ENCODE data around the gene PRDM15.

Gene PRDM15

DNA sequence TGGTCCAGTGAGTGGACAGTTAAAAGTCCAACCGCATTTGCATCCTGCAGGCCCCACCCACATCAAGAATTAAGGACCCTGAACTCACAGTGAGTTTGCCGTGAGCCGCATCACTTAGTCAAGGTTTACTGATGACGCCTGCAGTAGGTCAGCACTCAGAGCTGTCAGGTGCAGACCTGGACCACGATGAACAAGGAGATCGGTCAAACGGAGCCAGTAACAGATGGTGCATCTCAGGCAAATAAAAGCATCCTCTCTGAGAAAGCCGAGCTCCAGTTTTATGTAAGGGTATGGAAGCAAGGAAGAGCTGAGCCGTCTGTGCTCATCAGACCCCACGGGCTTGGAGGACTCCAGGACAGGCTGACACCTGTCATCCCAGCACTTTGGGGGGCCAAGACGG, 4.5 kb downstream of the PRDM15 start:
- peaks cover under 1% of the 10 kb centered on the region for H3K4me1 ChIP-seq (ENCODE audit: control insufficient read depth, insufficient read depth, low read length, poor library complexity, severe bottlenecking)
- no peak overlapping the region for H3K4me3 ChIP-seq (ENCODE audit: extremely low read depth, insufficient read depth, low read length, poor library complexity, severe bottlenecking)
- H3K36me3 ChIP-seq (ENCODE audit: control insufficient read depth, insufficient read depth, low read length), result peaks cover 5% of the 10 kb centered on the region
- H3K27ac ChIP-seq (ENCODE audit: low read depth, low read length, severe bottlenecking), result no peak overlapping the region
- 85 to 93% methylated on average over 11 of the region's 11 CpGs for WGBS, 2 experiments (ENCODE audit: insufficient coverage in 2 of 2)
- no peaks in the 10 kb centered on the region for H3K9me3 ChIP-seq (ENCODE audit: control insufficient read depth, low read length)

- Histone ChIP-seq H3K4me1 (ENCODE audit: control insufficient read depth, insufficient read depth, low read length, poor library complexity, severe bottlenecking) (no peaks in the 10 kb centered on the region), H3K27ac (ENCODE audit: low read depth, low read length, severe bottlenecking) (no peak overlapping the region), H3K9me3 (ENCODE audit: control insufficient read depth, low read length) (no peaks in the 10 kb centered on the region), H3K36me3 (ENCODE audit: control insufficient read depth, insufficient read depth, low read length) (peaks cover 5% of the 10 kb centered on the region), H3K4me3 (ENCODE audit: extremely low read depth, insufficient read depth, low read length, poor library complexity, severe bottlenecking) (no peak overlapping the region)
- 92 to 94% methylated on average over 4 of the region's 6 CpGs for WGBS, 2 experiments (ENCODE audit: insufficient coverage in 2 of 2)
Observed at GRCh38 chr21:41873426-41873825, 5.7 kb downstream of the PRDM15 start.

GRCh38 chr21:41873005-41873404, 6.1 kb downstream of the PRDM15 start:
- Histone ChIP-seq H3K4me1 (ENCODE audit: control insufficient read depth, insufficient read depth, low read length, poor library complexity, severe bottlenecking) (no peaks in the 10 kb centered on the region), H3K27ac (ENCODE audit: low read depth, low read length, severe bottlenecking) (no peak overlapping the region), H3K36me3 (ENCODE audit: control insufficient read depth, insufficient read depth, low read length) (peaks cover 5% of the 10 kb centered on the region), H3K4me3 (ENCODE audit: extremely low read depth, insufficient read depth, low read length, poor library complexity, severe bottlenecking) (no peak overlapping the region), H3K9me3 (ENCODE audit: control insufficient read depth, low read length) (no peaks in the 10 kb centered on the region)
- 89 to 92% methylated on average over 8 of the region's 13 CpGs for WGBS, 2 experiments (ENCODE audit: insufficient coverage in 2 of 2)

DNA sequence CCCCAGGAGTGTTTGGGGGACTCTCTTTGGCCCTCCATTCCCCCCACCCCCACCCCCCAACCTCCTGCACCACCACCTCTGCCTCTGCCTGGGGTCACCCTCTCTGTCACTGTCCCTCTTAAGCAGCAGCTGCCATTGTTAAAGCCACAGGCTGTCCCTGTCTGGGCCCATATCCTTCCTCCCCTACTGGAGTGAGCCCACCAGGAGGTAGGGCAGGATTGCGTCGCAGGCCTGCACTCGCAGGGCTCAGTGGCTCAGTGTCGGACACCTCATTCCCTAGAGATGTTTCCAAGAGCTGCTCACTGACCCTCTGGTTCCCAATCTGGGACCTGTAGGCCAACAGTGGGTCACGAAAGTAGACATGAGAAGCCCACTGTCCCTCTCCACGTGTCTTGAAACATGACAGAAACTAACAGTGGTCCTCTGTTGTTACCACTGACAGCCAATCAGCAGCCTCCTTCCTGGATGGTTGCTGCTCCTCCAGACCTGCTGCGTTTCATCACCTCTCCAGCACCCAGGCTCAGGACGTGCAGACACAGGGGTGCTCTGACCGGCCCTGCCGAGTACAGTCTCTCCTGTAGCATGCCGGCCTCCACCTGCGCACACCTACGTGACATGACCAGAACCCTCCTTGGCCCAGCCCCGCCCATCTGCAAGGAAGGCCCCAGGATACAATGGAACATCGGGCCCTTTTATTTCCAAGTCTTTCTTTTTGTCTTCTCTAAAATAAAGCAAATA, 7.7 kb downstream of the PRDM15 start:
- 89 to 90% methylated on average over 13 of the region's 15 CpGs for WGBS, 2 experiments (ENCODE audit: insufficient coverage in 2 of 2)
- H3K9me3 ChIP-seq (ENCODE audit: control insufficient read depth, low read length), result no peaks in the 10 kb centered on the region
- no peak overlapping the region for H3K27ac ChIP-seq (ENCODE audit: low read depth, low read length, severe bottlenecking)
- H3K4me3 ChIP-seq (ENCODE audit: extremely low read depth, insufficient read depth, low read length, poor library complexity, severe bottlenecking), result no peak overlapping the region
- no peaks in the 10 kb centered on the region for H3K4me1 ChIP-seq (ENCODE audit: control insufficient read depth, insufficient read depth, low read length, poor library complexity, severe bottlenecking)
- peaks cover 5% of the 10 kb centered on the region for H3K36me3 ChIP-seq (ENCODE audit: control insufficient read depth, insufficient read depth, low read length)

GRCh38 chr21:41869771-41870170, 9.4 kb downstream of the PRDM15 start:
- WGBS, 2 experiments (ENCODE audit: insufficient coverage in 2 of 2), result 95 to 99% methylated on average over 8 to 9 of the region's 9 CpGs

DNA sequence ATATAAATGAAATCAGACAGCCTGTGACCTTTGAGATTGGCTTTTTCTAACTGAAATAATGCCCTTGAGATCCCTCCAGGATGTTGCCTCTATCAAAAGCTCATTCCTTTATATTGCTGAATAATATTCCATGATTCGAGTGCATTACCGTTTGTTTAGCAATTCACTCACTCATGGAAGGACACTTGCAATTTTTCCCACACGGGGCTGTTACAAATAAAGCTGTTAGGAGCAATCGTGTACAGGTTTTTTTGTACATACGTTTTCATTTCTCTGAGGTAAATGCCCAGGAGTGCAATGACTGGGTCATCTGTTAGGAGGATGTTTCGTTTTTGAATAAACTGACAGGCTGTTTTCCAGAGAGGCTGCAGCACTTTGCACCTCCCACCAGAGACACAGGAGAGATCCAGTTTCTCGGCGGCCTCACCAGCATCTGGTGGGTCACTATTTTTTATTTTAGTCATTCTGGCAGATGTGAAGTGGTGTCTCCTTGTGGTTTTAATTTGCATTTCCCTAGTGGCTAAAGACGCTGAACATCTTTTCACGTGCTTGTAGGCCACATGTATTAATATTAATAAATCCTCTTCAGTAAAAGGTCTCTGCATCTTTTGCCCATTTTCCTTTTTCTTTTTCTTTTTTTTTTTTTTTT, 11.0 kb downstream of the PRDM15 start:
- no peak overlapping the region for H3K4me3 ChIP-seq (ENCODE audit: extremely low read depth, insufficient read depth, low read length, poor library complexity, severe bottlenecking)
- H3K4me1 ChIP-seq (ENCODE audit: control insufficient read depth, insufficient read depth, low read length, poor library complexity, severe bottlenecking), result no peaks in the 10 kb centered on the region
- no peak overlapping the region for H3K27ac ChIP-seq (ENCODE audit: low read depth, low read length, severe bottlenecking)
- WGBS, 2 experiments (ENCODE audit: insufficient coverage in 2 of 2), result 96 to 100% methylated on average over 1 to 4 of the region's 10 CpGs
- peaks cover 3% of the 10 kb centered on the region for H3K36me3 ChIP-seq (ENCODE audit: control insufficient read depth, insufficient read depth, low read length)
- no peaks in the 10 kb centered on the region for H3K9me3 ChIP-seq (ENCODE audit: control insufficient read depth, low read length)

More at GRCh38 chr21:41869771-41870170, 9.4 kb downstream of the PRDM15 start:
- Histone ChIP-seq H3K36me3 (ENCODE audit: control insufficient read depth, insufficient read depth, low read length) (peaks cover 5% of the 10 kb centered on the region), H3K27ac (ENCODE audit: low read depth, low read length, severe bottlenecking) (no peak overlapping the region), H3K4me1 (ENCODE audit: control insufficient read depth, insufficient read depth, low read length, poor library complexity, severe bottlenecking) (no peaks in the 10 kb centered on the region), H3K9me3 (ENCODE audit: control insufficient read depth, low read length) (no peaks in the 10 kb centered on the region), H3K4me3 (ENCODE audit: extremely low read depth, insufficient read depth, low read length, poor library complexity, severe bottlenecking) (no peak overlapping the region)

GRCh38 chr21:41867313-41867712, 11.8 kb downstream of the PRDM15 start:
- Histone ChIP-seq H3K27ac (ENCODE audit: low read depth, low read length, severe bottlenecking) (no peak overlapping the region), H3K36me3 (ENCODE audit: control insufficient read depth, insufficient read depth, low read length) (peaks cover 3% of the 10 kb centered on the region)
- 97 to 100% methylated on average over 8 of the region's 8 CpGs for WGBS, 2 experiments (ENCODE audit: insufficient coverage in 2 of 2)

DNA sequence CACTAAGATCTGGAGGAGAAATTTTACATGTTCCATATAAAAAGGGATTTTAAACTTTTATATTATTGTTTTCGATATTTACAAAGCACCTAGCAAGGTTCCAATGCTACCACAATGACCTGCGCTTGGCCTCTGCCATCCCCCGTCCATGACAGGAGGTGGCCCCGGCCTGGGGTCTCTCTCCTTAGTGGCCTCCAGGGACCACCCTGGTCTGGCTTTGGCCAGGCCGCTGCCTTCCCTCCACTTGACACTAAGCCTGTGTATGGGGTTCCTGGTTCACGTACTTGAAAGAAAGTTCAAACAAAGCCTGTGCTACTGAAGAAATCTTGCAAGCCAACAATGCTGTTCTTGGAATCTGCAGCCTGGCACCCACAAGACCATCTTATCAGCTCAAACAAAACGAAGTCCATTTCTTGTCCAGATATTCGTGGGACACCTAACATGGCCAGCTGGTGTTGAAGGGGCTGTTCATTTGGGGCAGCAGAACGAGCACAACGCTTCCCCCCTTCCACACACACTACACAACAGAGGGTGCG, 12.8 kb downstream of the PRDM15 start:
- H3K36me3 ChIP-seq (ENCODE audit: control insufficient read depth, insufficient read depth, low read length), result no peaks in the 10 kb centered on the region
- no peak overlapping the region for H3K27ac ChIP-seq (ENCODE audit: low read depth, low read length, severe bottlenecking)
- H3K9me3 ChIP-seq (ENCODE audit: control insufficient read depth, low read length), result no peaks in the 10 kb centered on the region
- WGBS, 2 experiments (ENCODE audit: insufficient coverage in 2 of 2), result 86 to 96% methylated on average over 3 to 4 of the region's 11 CpGs
- no peak overlapping the region for H3K4me3 ChIP-seq (ENCODE audit: extremely low read depth, insufficient read depth, low read length, poor library complexity, severe bottlenecking)
- no peaks in the 10 kb centered on the region for H3K4me1 ChIP-seq (ENCODE audit: control insufficient read depth, insufficient read depth, low read length, poor library complexity, severe bottlenecking)

More at GRCh38 chr21:41867313-41867712, 11.8 kb downstream of the PRDM15 start:
- no peaks in the 10 kb centered on the region for H3K4me1 ChIP-seq (ENCODE audit: control insufficient read depth, insufficient read depth, low read length, poor library complexity, severe bottlenecking)
- H3K9me3 ChIP-seq (ENCODE audit: control insufficient read depth, low read length), result no peaks in the 10 kb centered on the region
- no peak overlapping the region for H3K4me3 ChIP-seq (ENCODE audit: extremely low read depth, insufficient read depth, low read length, poor library complexity, severe bottlenecking)

DNA sequence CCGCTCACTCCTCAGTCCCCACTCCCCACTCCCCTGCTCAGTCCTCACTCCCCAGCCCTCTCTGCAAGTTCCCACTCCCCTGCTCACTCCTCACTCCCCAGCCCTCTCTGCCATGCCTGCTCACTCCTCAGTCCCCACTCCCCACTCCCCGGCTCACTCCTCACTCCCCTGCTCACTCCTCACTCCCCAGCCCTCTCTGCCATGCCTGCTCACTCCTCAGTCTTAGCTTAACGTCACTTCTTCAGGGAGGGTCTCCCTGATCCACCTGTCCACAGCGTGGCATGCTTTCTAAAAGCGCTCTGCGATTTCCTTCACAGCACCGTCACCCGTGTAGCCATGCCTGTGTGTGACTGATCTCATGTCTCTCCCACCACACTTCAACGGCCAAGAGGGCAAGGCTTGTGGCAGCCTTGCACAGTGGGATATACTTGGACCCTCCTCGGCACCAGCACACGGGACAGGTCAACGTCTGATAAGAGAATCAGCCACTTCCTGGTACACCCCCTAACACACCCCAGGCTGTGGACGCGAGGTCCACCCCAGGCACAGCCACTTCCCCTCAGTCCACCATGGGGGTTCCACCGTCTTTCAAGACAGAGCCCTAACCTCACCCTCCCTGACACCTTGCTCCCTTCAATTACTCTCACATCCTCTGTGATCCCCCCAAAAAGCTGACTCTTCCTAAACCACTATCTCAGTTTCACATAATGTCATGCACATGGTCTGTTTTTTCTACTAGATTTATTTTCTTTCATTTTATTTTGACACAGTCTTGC, 14.0 kb downstream of the PRDM15 start:
- Histone ChIP-seq H3K4me3 (ENCODE audit: extremely low read depth, insufficient read depth, low read length, poor library complexity, severe bottlenecking) (no peak overlapping the region), H3K4me1 (ENCODE audit: control insufficient read depth, insufficient read depth, low read length, poor library complexity, severe bottlenecking) (no peaks in the 10 kb centered on the region), H3K9me3 (ENCODE audit: control insufficient read depth, low read length) (no peaks in the 10 kb centered on the region), H3K27ac (ENCODE audit: low read depth, low read length, severe bottlenecking) (no peak overlapping the region), H3K36me3 (ENCODE audit: control insufficient read depth, insufficient read depth, low read length) (no peaks in the 10 kb centered on the region)
- WGBS, 2 experiments (ENCODE audit: insufficient coverage in 2 of 2), result 87 to 89% methylated on average over 13 to 15 of the region's 15 CpGs

DNA sequence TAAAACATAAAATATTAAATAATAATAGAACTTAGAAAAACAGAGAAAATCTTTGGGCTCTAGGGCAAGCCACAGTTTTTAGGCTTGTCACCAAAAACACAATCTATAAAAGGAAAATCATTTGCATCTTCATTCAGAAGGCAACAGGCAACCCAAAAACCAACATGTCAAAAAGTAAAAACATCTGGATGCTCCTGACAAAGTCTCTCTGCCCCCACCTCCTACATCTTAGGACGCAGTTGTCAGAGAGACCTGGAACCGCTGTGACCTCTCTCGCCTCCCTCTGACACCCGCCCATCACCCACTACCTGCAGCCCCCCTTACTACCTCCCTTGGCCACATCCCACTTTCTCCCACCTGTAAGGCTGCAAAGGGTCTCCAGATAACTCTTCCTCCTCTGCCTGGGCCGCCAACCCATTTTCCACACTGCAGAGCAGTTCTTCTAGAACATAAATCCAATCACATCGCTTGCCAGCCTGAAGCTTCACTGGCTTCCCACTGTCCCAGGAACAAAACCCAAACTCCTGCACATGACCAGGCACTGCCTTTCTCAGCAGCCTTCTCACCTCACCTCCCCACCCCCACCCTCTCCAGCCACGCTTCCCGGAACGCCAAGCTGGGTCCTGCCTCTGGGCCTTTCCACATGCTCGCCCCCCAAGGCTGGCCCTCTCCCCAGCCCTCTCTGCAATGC, 14.7 kb downstream of the PRDM15 start:
- Histone ChIP-seq H3K36me3 (ENCODE audit: control insufficient read depth, insufficient read depth, low read length) (no peaks in the 10 kb centered on the region), H3K27ac (ENCODE audit: low read depth, low read length, severe bottlenecking) (no peak overlapping the region), H3K9me3 (ENCODE audit: control insufficient read depth, low read length) (no peaks in the 10 kb centered on the region), H3K4me1 (ENCODE audit: control insufficient read depth, insufficient read depth, low read length, poor library complexity, severe bottlenecking) (no peaks in the 10 kb centered on the region), H3K4me3 (ENCODE audit: extremely low read depth, insufficient read depth, low read length, poor library complexity, severe bottlenecking) (no peak overlapping the region)
- WGBS, 2 experiments (ENCODE audit: insufficient coverage in 2 of 2), result 90 to 97% methylated on average over 4 to 8 of the region's 10 CpGs

Measured in mesodermal cell (in vitro differentiated cells).